ENCODE results near the gene LYPD6B. TPM values are rescaled to one million over a fixed set of nuclear protein-coding genes. Genes with fewer than 3 reads are reported as not detected.

Gene LYPD6B
- polyA plus RNA-seq, 1 of the 3 experiments (the other 2 are of a cell fraction) = 18.2 TPM

DNA sequence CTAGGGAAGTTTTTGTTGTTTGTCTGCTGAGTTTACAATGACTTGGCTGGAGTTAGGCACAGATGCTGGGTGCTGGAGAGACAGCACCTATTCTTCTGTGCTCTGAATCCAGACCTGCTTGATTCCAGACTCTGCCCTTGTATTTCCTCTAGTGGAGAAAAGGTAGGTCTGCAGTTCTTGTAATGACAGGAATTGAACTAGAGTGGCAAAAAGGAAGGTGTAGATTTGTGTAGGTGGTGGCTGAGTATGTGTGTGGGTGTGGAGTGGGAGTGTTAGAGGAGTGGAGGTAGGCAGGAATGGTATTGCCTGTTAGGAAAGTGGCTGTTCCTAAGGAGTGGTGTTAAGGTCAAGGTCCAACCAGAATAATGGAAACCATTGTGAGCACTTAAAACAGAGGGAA, 220.0 kb downstream of the LYPD6B start:
- Histone ChIP-seq H3K4me2 (no peak overlapping the region), H3K9me2 (no peaks in the 10 kb centered on the region), H3K4me1 (ENCODE audit: control insufficient read depth in 1 of 2, insufficient read depth in 2 of 2, low read depth in 1 of 2, low read length in 1 of 2) (no peaks in the 10 kb centered on the region), H3K4me3 (ENCODE audit: low read depth in 2 of 2, low read length in 1 of 2) (no peak overlapping the region), H3F3A (replicated peaks; ENCODE audit: insufficient read depth) (no peaks in the 10 kb centered on the region), H3K9me3 (no peaks in the 10 kb centered on the region), H4K20me1 (ENCODE audit: insufficient read depth) (no peaks in the 10 kb centered on the region), H3K27ac (ENCODE audit: low read depth in 2 of 2, low read length in 1 of 2) (no peak overlapping the region), H2AFZ (ENCODE audit: low read depth) (no peak overlapping the region), H3K79me2 (ENCODE audit: insufficient read depth) (no peaks in the 10 kb centered on the region), H3K36me3 (replicated peaks in 1 of 2; ENCODE audit: control insufficient read depth in 1 of 2, insufficient read depth in 2 of 2, low read length in 1 of 2) (no peaks in the 10 kb centered on the region), H3K27me3 (ENCODE audit: insufficient read depth) (no peaks in the 10 kb centered on the region), H3K9ac (no peak overlapping the region)
- DNase-seq = no peak
- TF ChIP-seq RFX5 (IDR thresholded peaks at IDR 0.05; ENCODE audit: low read length) = no peak
- TF ChIP-seq, protein P1, sequence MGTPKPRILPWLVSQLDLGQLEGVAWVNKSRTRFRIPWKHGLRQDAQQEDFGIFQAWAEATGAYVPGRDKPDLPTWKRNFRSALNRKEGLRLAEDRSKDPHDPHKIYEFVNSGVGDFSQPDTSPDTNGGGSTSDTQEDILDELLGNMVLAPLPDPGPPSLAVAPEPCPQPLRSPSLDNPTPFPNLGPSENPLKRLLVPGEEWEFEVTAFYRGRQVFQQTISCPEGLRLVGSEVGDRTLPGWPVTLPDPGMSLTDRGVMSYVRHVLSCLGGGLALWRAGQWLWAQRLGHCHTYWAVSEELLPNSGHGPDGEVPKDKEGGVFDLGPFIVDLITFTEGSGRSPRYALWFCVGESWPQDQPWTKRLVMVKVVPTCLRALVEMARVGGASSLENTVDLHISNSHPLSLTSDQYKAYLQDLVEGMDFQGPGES (IDR thresholded peaks at IDR 0.05; ENCODE audit: low read depth, low read length) = no peak
- POLR2A ChIA-PET = no interaction called here
- CTCF ChIA-PET = no interaction called here

DNA sequence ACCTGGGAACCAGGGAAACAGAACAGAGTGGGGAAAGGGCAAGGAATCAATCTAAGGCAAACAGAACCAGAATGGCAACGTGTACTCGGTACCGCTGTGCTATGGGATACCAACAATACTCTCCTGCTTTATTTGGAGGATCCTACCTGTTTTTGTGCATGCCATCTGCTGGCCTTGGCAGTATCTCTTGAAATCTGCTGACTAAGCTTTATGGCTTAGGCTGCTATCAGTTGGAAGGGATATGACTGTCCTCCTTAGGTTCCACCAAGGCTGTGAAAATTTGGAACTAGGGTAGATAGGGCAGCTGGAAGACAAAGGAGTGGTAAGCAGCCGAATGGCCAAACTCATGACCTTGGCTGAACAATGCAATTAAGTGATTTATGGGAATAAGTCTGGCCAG, 220.6 kb downstream of the LYPD6B start:
- no peaks in the 10 kb centered on the region for H3K9me3 ChIP-seq
- H3F3A ChIP-seq (replicated peaks; ENCODE audit: insufficient read depth) = no peaks in the 10 kb centered on the region
- no peak for DNase-seq
- ChIA-PET POLR2A (no interaction called here), CTCF (no interaction called here)
- no peaks in the 10 kb centered on the region for H3K4me1 ChIP-seq (ENCODE audit: control insufficient read depth in 1 of 2, insufficient read depth in 2 of 2, low read depth in 1 of 2, low read length in 1 of 2)
- no peak overlapping the region for H3K4me2 ChIP-seq
- H3K36me3 ChIP-seq (replicated peaks in 1 of 2; ENCODE audit: control insufficient read depth in 1 of 2, insufficient read depth in 2 of 2, low read length in 1 of 2) = no peaks in the 10 kb centered on the region
- no peak overlapping the region for H3K9ac ChIP-seq
- H2AFZ ChIP-seq (ENCODE audit: low read depth) = no peak overlapping the region
- no peaks in the 10 kb centered on the region for H4K20me1 ChIP-seq (ENCODE audit: insufficient read depth)
- no peaks in the 10 kb centered on the region for H3K27me3 ChIP-seq (ENCODE audit: insufficient read depth)
- H3K4me3 ChIP-seq (ENCODE audit: low read depth in 2 of 2, low read length in 1 of 2) = no peak overlapping the region
- WGBS (ENCODE audit: low lambda C conversion rate) = 57% methylated on average over 4 of the region's 4 CpGs
- H3K9me2 ChIP-seq = no peaks in the 10 kb centered on the region
- TF ChIP-seq MXI1 (IDR thresholded peaks at IDR 0.05; ENCODE audit: low read depth, low read length) = no peak
- TF ChIP-seq, protein P2, sequence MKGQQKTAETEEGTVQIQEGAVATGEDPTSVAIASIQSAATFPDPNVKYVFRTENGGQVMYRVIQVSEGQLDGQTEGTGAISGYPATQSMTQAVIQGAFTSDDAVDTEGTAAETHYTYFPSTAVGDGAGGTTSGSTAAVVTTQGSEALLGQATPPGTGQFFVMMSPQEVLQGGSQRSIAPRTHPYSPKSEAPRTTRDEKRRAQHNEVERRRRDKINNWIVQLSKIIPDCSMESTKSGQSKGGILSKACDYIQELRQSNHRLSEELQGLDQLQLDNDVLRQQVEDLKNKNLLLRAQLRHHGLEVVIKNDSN (IDR thresholded peaks at IDR 0.05; ENCODE audit: borderline replicate concordance, low read depth) = no peak
- no peak for TF ChIP-seq YY1 (IDR thresholded peaks at IDR 0.05; ENCODE audit: low read depth)
- TF ChIP-seq FOSL2 (IDR thresholded peaks at IDR 0.05; ENCODE audit: borderline replicate concordance, low read depth) = no peak
- TF ChIP-seq SMC3 (IDR thresholded peaks at IDR 0.05; ENCODE audit: low read depth, low read length) = no peak
- no peak for TF ChIP-seq TCF12 (IDR thresholded peaks at IDR 0.05)
- no peak for TF ChIP-seq ZBTB33 (IDR thresholded peaks at IDR 0.05; ENCODE audit: borderline replicate concordance, low read depth)
- no peak for TF ChIP-seq RAD21 (IDR thresholded peaks at IDR 0.05; ENCODE audit: low read length)
- no peak for TF ChIP-seq RCOR1 (IDR thresholded peaks at IDR 0.05; ENCODE audit: low read length)
- no peak for TF ChIP-seq REST (IDR thresholded peaks at IDR 0.05; ENCODE audit: low read depth, low read length)
- no peak for TF ChIP-seq EZH2phosphoT487 (IDR thresholded peaks at IDR 0.05; ENCODE audit: borderline replicate concordance, low read depth)
- TF ChIP-seq RFX5 (IDR thresholded peaks at IDR 0.05; ENCODE audit: low read length) = no peak
- H3K79me2 ChIP-seq (ENCODE audit: insufficient read depth) = no peaks in the 10 kb centered on the region
- no peak overlapping the region for H3K27ac ChIP-seq (ENCODE audit: low read depth in 2 of 2, low read length in 1 of 2)

Measured in SK-N-SH (cell line).